Adrenal gland (tissue), 12 donors: ENCODE measurements around the gene PAX7. TPM values are rescaled to one million over a fixed set of nuclear protein-coding genes. Genes with fewer than 3 reads are reported as not detected.

Source experiments
- DNase-seq, 7 donors: peaks; one replicate each; pipeline ENCODE4 v3.0.0-alpha.2; 2019 to 2020
- H3K27ac ChIP-seq, 5 donors: fragments of 200-600 bp; sonication (generic) in 4 of 5; 1 replicate in 3 of 5; 2 replicates in 2 of 5; pipeline versions ENCODE4 v1.5.1 to v1.8.0; 2016 to 2020; ENCODE audit warnings: mild to moderate bottlenecking in 1 of 5
- H3K27me3 ChIP-seq: fragments of 200-600 bp; 2 replicates; pipeline ENCODE4 v1.8.0; 2021
- H3K36me3 ChIP-seq, 2 donors: fragments of 200-600 bp; replicated peaks in 1 of 2; 1 replicate in 1 of 2; 2 replicates in 1 of 2; pipeline versions ENCODE4 v1.5.1 to v1.8.0; 2018 to 2022
- H3K4me1 ChIP-seq, 2 donors: fragments of 200-600 bp; replicated peaks in 1 of 2; 1 replicate in 1 of 2; 2 replicates in 1 of 2; pipeline versions ENCODE4 v1.5.1 to v1.8.0; 2018 to 2021
- H3K4me3 ChIP-seq, 4 donors: fragments of 200-600 bp; sonication (generic) in 3 of 4; one replicate each; pipeline ENCODE4 v1.5.1; 2016 to 2018
- H3K9me3 ChIP-seq, 3 donors: fragments of 200-600 bp; sonication (generic) in 1 of 3; replicated peaks in 1 of 3; 1 replicate in 2 of 3; 2 replicates in 1 of 3; pipeline versions ENCODE4 v1.5.1 to v1.8.0; 2016 to 2021
- POLR2A ChIP-seq, 2 donors: fragments of 450-650 bp; IDR thresholded peaks; one replicate each; pipeline ENCODE4 v1.6.1; 2017; ENCODE audit warnings: antibody characterized with exemption in 2 of 2, mild to moderate bottlenecking in 2 of 2, moderate library complexity in 1 of 2
- WGBS, 4 donors: extraction: QIAGEN DNeasy Blood & Tissue Kit in 2 of 4; methylation state at CpG; one replicate each; pipeline versions ENCODE4 v1.1.5 to v1.1.7; 2013 to 2017; 5-methylcytosine and 5-hydroxymethylcytosine counted together
- intact Hi-C, 2 donors: fragments of 100-400 bp; cut with DNase I; formaldehyde crosslinking; loops; one replicate each; pipeline versions ENCODE4 v1.14.1 to v1.15.0; 2022 to 2023
- polyA plus RNA-seq, 3 donors: library from polyadenylated mRNA; stranded (reverse); fragments of 200-250 nt in 2 of 3; fragments of 350-450 nt in 1 of 3; fragmentation: Illumina TruSeq in 1 of 3; extraction: RNeasy Lipid Tissue Mini Kit (QIAGEN cat#74804) in 1 of 3; gene quantifications; one replicate each; pipeline ENCODE4 v1.2.3, GENCODE V29; 2013 to 2014
- total RNA-seq, 9 donors: library from RNA; depleted of rRNA in 4 of 9; stranded (reverse); fragments of >200 nt in 4 of 9; fragments of 120-200 nt in 1 of 9; fragmentation: NEBNext Ultra II Directional in 1 of 9; extraction: Animal tissue kit (Norgen Biotek cat#: 25700) in 1 of 9; gene quantifications; one replicate each; pipeline versions ENCODE4 v1.1.0 to v1.2.4, GENCODE V29; 2013 to 2023
- TF ChIP-seq, protein P1 (sequence below), 6 experiments: fragments of 450-650 bp in 4 of 6; fragments of 200-600 bp in 2 of 6; sonication (generic) in 1 of 6; IDR thresholded peaks; 1 replicate in 5 of 6; 2 replicates in 1 of 6; pipeline versions ENCODE4 v1.5.1 to v1.8.0; 2016 to 2021; ENCODE audit warnings: antibody characterized with exemption in 6 of 6, mild to moderate bottlenecking in 2 of 6, moderate library complexity in 1 of 6
- donor health status: healthy with polysubstance abuse.
- donor health status: Bipolar disorder and iron deficiency.
- donor health status: DM: yes; HTN: yes; CAD: no.
- donor health status: DM: no; HTN: no; CAD: no.
- donor health status: DM: no; HTN: no; CAD: no.
- donor health status: DM: yes; HTN: yes; CAD: no.

PAX7 gene
- total and polyA plus RNA-seq, 12 donors = not detected

DNA sequence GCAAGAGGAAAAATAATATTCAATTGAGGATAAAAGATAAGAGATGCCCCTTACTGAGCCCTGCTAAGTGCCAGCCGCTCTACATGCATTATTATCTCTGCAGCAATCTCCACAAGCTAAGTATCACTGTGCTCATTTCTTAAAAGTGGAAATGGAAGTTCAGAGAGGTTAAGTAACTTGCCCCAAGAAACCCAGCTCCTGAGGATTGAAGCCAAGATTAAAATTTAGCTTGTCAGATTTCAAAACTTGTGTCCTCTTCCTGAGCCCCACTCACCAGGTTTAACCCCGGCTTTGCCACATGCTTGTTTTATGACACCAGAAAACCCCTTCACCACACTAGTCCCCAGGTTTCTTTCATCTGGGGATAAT, 11.2 kb upstream of the PAX7 start:
- H3K36me3 ChIP-seq = no peaks in the 10 kb centered on the region
- 44 to 57% (median 53%) methylated on average over 2 of the region's 2 CpGs for WGBS, 4 donors
- H3K27me3 ChIP-seq = peaks cover 39% of the 10 kb centered on the region
- no peaks in the 10 kb centered on the region for H3K9me3 ChIP-seq
- no peak for TF ChIP-seq POLR2A (IDR thresholded peaks at IDR 0.05)
- TF ChIP-seq, protein P1, sequence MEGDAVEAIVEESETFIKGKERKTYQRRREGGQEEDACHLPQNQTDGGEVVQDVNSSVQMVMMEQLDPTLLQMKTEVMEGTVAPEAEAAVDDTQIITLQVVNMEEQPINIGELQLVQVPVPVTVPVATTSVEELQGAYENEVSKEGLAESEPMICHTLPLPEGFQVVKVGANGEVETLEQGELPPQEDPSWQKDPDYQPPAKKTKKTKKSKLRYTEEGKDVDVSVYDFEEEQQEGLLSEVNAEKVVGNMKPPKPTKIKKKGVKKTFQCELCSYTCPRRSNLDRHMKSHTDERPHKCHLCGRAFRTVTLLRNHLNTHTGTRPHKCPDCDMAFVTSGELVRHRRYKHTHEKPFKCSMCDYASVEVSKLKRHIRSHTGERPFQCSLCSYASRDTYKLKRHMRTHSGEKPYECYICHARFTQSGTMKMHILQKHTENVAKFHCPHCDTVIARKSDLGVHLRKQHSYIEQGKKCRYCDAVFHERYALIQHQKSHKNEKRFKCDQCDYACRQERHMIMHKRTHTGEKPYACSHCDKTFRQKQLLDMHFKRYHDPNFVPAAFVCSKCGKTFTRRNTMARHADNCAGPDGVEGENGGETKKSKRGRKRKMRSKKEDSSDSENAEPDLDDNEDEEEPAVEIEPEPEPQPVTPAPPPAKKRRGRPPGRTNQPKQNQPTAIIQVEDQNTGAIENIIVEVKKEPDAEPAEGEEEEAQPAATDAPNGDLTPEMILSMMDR (IDR thresholded peaks at IDR 0.05) = no peak
- intact Hi-C loops = no loop called here
- no peak overlapping the region for H3K27ac ChIP-seq
- no peaks in the 10 kb centered on the region for H3K4me1 ChIP-seq
- no peak overlapping the region for H3K4me3 ChIP-seq
- DNase-seq = no peak

DNA sequence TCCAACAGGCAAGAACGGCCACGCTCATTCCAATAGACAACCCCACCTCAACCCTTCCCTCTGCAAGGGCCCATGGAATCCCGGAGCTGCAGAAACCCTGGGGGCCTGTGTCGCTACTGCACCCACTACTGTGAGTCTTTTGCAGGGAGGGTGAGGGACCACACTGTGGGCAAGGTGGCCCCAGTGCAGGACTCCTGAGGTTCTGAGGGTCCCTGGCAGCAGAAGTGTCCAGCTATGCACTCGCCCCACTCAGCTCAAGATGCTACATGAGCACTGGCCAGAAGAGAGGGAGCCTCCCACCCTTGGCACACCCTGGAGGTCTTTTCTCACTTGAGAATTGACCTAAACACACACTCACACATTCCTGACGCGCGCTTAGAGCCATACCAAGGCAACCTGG, 2.1 kb upstream of the PAX7 start:
- Histone ChIP-seq H3K9me3 (no peaks in the 10 kb centered on the region), H3K27ac (no peak overlapping the region), H3K4me3 (no peak overlapping the region), H3K4me1 (no peaks in the 10 kb centered on the region), H3K27me3 (peaks cover 62% of the 10 kb centered on the region), H3K36me3 (no peaks in the 10 kb centered on the region)
- DNase-seq = no peak
- 74 to 85% (median 79%) methylated on average over 8 of the region's 8 CpGs for WGBS, 4 donors
- intact Hi-C loops = no loop called here
- TF ChIP-seq, protein P1 (IDR thresholded peaks at IDR 0.05) = no peak
- no peak for TF ChIP-seq POLR2A (IDR thresholded peaks at IDR 0.05)

DNA sequence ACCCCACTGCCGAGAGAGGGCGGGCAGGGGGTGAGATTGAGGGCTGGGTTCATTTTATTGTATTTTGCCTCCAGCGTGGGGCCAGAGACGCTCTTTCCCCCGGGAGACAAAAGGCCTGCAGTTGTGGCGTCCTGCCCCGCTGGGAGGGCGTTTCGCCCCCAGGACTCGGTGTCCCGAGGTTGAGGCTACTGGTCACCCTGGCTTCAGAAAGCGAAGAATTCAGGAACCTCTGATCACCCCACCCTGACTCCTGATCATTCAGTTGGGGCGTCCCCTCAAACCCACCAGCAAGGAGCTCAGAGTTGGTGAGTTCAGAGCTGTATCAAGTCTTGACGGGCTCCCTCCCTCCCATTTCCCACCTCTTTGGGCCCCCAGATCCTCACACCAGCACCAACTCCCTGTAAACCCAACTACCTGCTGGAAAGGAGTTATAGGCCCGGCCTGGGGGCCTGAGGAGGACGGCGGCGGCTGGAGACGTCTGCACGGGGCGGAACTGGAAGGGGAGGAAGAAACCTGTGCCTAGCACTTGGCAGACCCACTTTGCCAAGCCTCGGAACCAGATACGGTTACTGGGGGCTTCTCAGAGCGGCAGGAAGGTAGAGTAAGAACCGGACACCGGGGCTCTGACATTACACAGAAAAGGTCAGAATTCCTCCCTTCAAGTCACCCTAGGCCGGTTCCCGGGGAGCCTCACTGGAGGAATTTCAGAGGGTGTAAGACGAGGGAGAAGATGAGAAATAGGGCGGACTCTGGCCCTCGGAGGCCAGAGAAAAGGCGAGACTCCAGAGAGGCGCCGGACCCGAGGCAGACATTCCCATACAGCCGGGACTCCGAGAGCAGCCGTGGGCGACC, 761 bp upstream of the PAX7 start:
- intact Hi-C loops = no loop called here
- DNase-seq = no peak
- Histone ChIP-seq H3K27me3 (peaks cover 67% of the 10 kb centered on the region), H3K4me1 (no peaks in the 10 kb centered on the region), H3K27ac (no peak overlapping the region), H3K4me3 (no peak overlapping the region), H3K9me3 (no peaks in the 10 kb centered on the region), H3K36me3 (no peaks in the 10 kb centered on the region)
- TF ChIP-seq, protein P1 (IDR thresholded peaks at IDR 0.05) = no peak
- no peak for TF ChIP-seq POLR2A (IDR thresholded peaks at IDR 0.05)
- 22 to 31% (median 27%) methylated on average over 24 to 39 of the region's 39 CpGs for WGBS, 4 donors

DNA sequence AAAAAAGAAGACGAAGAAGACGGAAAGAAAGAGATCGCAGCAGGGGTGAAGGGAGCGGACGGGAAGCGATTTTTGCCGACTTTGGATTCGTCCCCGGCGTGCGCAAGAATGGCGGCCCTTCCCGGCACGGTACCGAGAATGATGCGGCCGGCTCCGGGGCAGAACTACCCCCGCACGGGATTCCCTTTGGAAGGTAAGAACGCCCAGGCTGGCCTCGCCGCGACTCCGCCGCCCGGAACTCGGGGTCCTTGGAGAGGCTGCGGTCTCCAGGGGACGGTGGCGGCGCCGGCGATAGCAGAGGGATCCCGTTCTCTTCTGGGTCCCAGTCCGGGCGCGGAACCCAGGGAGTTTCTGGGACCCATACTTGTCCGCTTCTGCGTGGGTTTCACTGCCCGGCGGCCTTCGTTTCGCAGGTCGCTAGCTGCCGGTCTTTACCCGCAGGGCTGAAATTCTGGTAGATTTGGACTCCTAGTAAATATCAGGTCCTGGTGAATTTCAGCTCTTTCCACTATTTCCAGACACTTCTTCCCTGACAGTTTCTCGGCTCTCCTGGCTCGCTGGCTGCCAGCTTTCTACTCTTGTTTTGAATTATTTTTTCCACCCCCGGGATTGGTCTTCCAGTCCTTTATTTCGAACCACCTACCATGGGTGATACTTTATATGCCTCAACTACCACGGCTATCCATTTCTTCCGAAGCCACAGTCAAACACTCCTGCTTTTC, 1.0 kb downstream of the PAX7 start:
- WGBS, 4 donors = 2 to 5% (median 4%) methylated on average over 37 to 53 of the region's 53 CpGs

More for the DNA sequence above, 1.0 kb downstream of the PAX7 start:
- no peak for TF ChIP-seq POLR2A (IDR thresholded peaks at IDR 0.05)
- TF ChIP-seq, protein P1 (IDR thresholded peaks at IDR 0.05) = no peak
- no peak for DNase-seq
- no peak overlapping the region for H3K4me3 ChIP-seq
- peaks cover 73% of the 10 kb centered on the region for H3K27me3 ChIP-seq
- no peaks in the 10 kb centered on the region for H3K4me1 ChIP-seq
- no peaks in the 10 kb centered on the region for H3K9me3 ChIP-seq
- H3K36me3 ChIP-seq = no peaks in the 10 kb centered on the region
- intact Hi-C loops = no loop called here
- no peak overlapping the region for H3K27ac ChIP-seq
